ENCODE measurements around the gene TCF4. TPM values are rescaled to one million over a fixed set of nuclear protein-coding genes. Genes with fewer than 3 reads are reported as not detected.

TCF4 gene
- polyA plus RNA-seq, 1 of the 3 experiments (the other 2 are of a cell fraction), result 39.1 TPM

- DNase-seq, result no peak
- no peak overlapping the region for H2AFZ ChIP-seq (ENCODE audit: low read depth)
- no peak overlapping the region for H3K4me2 ChIP-seq
- no peaks in the 10 kb centered on the region for H3K9me2 ChIP-seq
- no peaks in the 10 kb centered on the region for H3K9me3 ChIP-seq
- H3K27ac ChIP-seq (ENCODE audit: low read depth in 2 of 2, low read length in 1 of 2), result no peak overlapping the region
- no peaks in the 10 kb centered on the region for H4K20me1 ChIP-seq (ENCODE audit: insufficient read depth)
- H3K36me3 ChIP-seq (replicated peaks in 1 of 2; ENCODE audit: control insufficient read depth in 1 of 2, insufficient read depth in 2 of 2, low read length in 1 of 2), result peaks cover 0 to 3% of the 10 kb centered on the region in 2 experiments
- no peaks in the 10 kb centered on the region for H3F3A ChIP-seq (replicated peaks; ENCODE audit: insufficient read depth)
- peaks cover 30% of the 10 kb centered on the region; the same call in 1 of the 2 replicates for H3K79me2 ChIP-seq (ENCODE audit: insufficient read depth)
- ChIA-PET CTCF (interaction anchor here (1.6 kb wide), 1 partner anchor 14 kb away, joined by 3 read pairs; no protein-coding TSS in a partner anchor), POLR2A (no interaction called here)
- peaks cover 0 to 2% of the 10 kb centered on the region in 2 experiments; a peak in 2 of 4 replicates for H3K4me1 ChIP-seq (ENCODE audit: control insufficient read depth in 1 of 2, insufficient read depth in 2 of 2, low read depth in 1 of 2, low read length in 1 of 2)
- no peaks in the 10 kb centered on the region for H3K27me3 ChIP-seq (ENCODE audit: insufficient read depth)
- 94% methylated on average over 3 of the region's 3 CpGs for WGBS (ENCODE audit: low lambda C conversion rate)
- no peak overlapping the region for H3K9ac ChIP-seq
- no peak overlapping the region for H3K4me3 ChIP-seq (ENCODE audit: low read depth in 2 of 2, low read length in 1 of 2)
- no peak for TF ChIP-seq EZH2phosphoT487 (IDR thresholded peaks at IDR 0.05; ENCODE audit: borderline replicate concordance, low read depth)
- TF ChIP-seq GATA2 (CRISPR knock-in tag; IDR thresholded peaks at IDR 0.05), result no peak
- TF ChIP-seq RFX5 (IDR thresholded peaks at IDR 0.05; ENCODE audit: low read length), result no peak
- no peak for TF ChIP-seq RXRA (IDR thresholded peaks at IDR 0.05; ENCODE audit: borderline replicate concordance, low read depth)
- no peak for TF ChIP-seq FOSL2 (IDR thresholded peaks at IDR 0.05; ENCODE audit: borderline replicate concordance, low read depth)
Measured at GRCh38 chr18:55362303-55362702, 225.7 kb downstream of the TCF4 start.

GRCh38 chr18:55361492-55362250 lies 226.3 kb downstream of the TCF4 start:
- H3K79me2 ChIP-seq (ENCODE audit: insufficient read depth), result peaks cover 24% of the 10 kb centered on the region; the same call in 1 of the 2 replicates
- H3K36me3 ChIP-seq (replicated peaks in 1 of 2; ENCODE audit: control insufficient read depth in 1 of 2, insufficient read depth in 2 of 2, low read length in 1 of 2), result peaks cover 0 to 3% of the 10 kb centered on the region in 2 experiments
- no peaks in the 10 kb centered on the region for H3K9me2 ChIP-seq
- no peaks in the 10 kb centered on the region for H4K20me1 ChIP-seq (ENCODE audit: insufficient read depth)
- WGBS (ENCODE audit: low lambda C conversion rate), result 90% methylated on average over 3 of the region's 3 CpGs
- H3K4me2 ChIP-seq, result no peak overlapping the region
- no peak overlapping the region for H3K27ac ChIP-seq (ENCODE audit: low read depth in 2 of 2, low read length in 1 of 2)
- no peaks in the 10 kb centered on the region for H3K27me3 ChIP-seq (ENCODE audit: insufficient read depth)
- H2AFZ ChIP-seq (ENCODE audit: low read depth), result no peak overlapping the region
- ChIA-PET POLR2A (no interaction called here), CTCF (interaction anchor here (1.8 kb wide), 1 partner anchor 54 kb away, joined by 5 read pairs; no protein-coding TSS in a partner anchor)
- H3K9ac ChIP-seq, result no peak overlapping the region
- no peak overlapping the region for H3K4me3 ChIP-seq (ENCODE audit: low read depth in 2 of 2, low read length in 1 of 2)
- no peaks in the 10 kb centered on the region for H3F3A ChIP-seq (replicated peaks; ENCODE audit: insufficient read depth)
- H3K9me3 ChIP-seq, result no peaks in the 10 kb centered on the region
- DNase-seq, result no peak
- peaks cover 0 to 2% of the 10 kb centered on the region in 2 experiments; a peak in 2 of 4 replicates for H3K4me1 ChIP-seq (ENCODE audit: control insufficient read depth in 1 of 2, insufficient read depth in 2 of 2, low read depth in 1 of 2, low read length in 1 of 2)
- TF ChIP-seq RCOR1 (IDR thresholded peaks at IDR 0.05; ENCODE audit: low read length), result no peak
- no peak for TF ChIP-seq MEF2A (IDR thresholded peaks at IDR 0.05; ENCODE audit: borderline replicate concordance, low read depth)
- no peak for TF ChIP-seq FOXJ3 (CRISPR knock-in tag; IDR thresholded peaks at IDR 0.05)
- no peak for TF ChIP-seq MAX (IDR thresholded peaks at IDR 0.05; ENCODE audit: low read depth)
- TF ChIP-seq NRF1 (IDR thresholded peaks at IDR 0.05; ENCODE audit: low read depth, low read length), result no peak
- no peak for TF ChIP-seq TEAD4 (IDR thresholded peaks at IDR 0.05; ENCODE audit: borderline replicate concordance, insufficient read depth)
- TF ChIP-seq USF2 (IDR thresholded peaks at IDR 0.05; ENCODE audit: borderline replicate concordance, low read depth, low read length), result no peak
- no peak for TF ChIP-seq NFIC (IDR thresholded peaks at IDR 0.05; ENCODE audit: borderline replicate concordance)
- no peak for TF ChIP-seq USF1 (IDR thresholded peaks at IDR 0.05; ENCODE audit: borderline replicate concordance, low read depth)
- no peak for TF ChIP-seq FOXM1 (IDR thresholded peaks at IDR 0.05; ENCODE audit: low read depth)
- TF ChIP-seq ELF1 (IDR thresholded peaks at IDR 0.05), result no peak
- TF ChIP-seq YY1 (IDR thresholded peaks at IDR 0.05; ENCODE audit: low read depth), result no peak
- TF ChIP-seq REST (IDR thresholded peaks at IDR 0.05; ENCODE audit: low read depth, low read length), result no peak
- TF ChIP-seq MXI1 (IDR thresholded peaks at IDR 0.05; ENCODE audit: low read depth, low read length), result no peak
- no peak for TF ChIP-seq IRF3 (IDR thresholded peaks at IDR 0.05; ENCODE audit: low read depth, low read length)
- no peak for TF ChIP-seq RAD21 (IDR thresholded peaks at IDR 0.05; ENCODE audit: low read length)
- TF ChIP-seq RFX5 (IDR thresholded peaks at IDR 0.05; ENCODE audit: low read length), result no peak
